SK-N-MC (cell line): ENCODE results near the gene ROMO1.

Source experiments
- EZH2 ChIP-seq: fragments of 200-600 bp; sonication (generic); IDR thresholded peaks from one replicate; pipeline ENCODE4 v1.6.1; 2017; ENCODE audit warnings: antibody characterized with exemption
- FOXP2 ChIP-seq: optimal IDR thresholded peaks from 2 replicates; pipeline ENCODE3; 2011; ENCODE audit warnings: mild to moderate bottlenecking, moderate library complexity; ENCODE audit not compliant: insufficient read depth; ENCODE audit errors: extremely low read length, control extremely low read depth
- POLR2AphosphoS5 ChIP-seq: IDR thresholded peaks from 2 replicates; pipeline ENCODE4 v1.6.1; 2012; ENCODE audit warnings: mild to moderate bottlenecking, low read depth, low read length, borderline replicate concordance

DNA sequence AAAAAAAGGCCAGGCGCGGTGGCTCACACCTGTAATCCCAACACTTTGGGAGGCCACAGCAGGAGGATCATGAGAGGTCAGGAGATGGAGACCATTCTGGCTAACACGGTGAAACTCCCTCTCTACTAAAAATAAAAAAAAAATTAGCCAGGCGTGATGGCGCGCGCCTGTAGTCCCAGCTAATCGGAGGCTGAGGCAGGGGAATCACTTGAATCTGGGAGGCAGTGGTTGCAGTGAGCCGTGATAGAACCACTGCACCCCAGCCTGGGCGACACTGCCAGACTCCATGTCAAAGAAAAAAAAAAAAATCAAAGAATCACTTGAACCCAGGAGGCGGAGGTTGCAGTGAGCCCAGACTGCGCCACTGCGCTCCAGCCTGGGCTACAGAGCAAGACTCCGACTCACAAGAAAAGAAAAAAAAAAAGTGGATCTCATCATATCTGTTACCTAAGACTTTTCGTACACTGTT, 38.7 kb downstream of the ROMO1 start:
- TF ChIP-seq EZH2 (no peak), FOXP2 (no peak), POLR2AphosphoS5 (no peak)
